Heart left ventricle (tissue), 13 donors: ENCODE measurements around the gene CNTNAP3.
"Not testable (repeated sequence)": the region's sequence is repeated elsewhere in the genome, so short reads cannot be mapped to it uniquely, and the experiment has no call there.

Experiments used
- CTCF ChIP-seq, 12 donors: fragments of 200-600 bp; sonication (generic) in 4 of 12; IDR thresholded peaks; one replicate each; pipeline versions ENCODE4 v1.5.0 to v1.8.0; 2018 to 2022; ENCODE audit warnings: antibody characterized with exemption in 12 of 12, mild to moderate bottlenecking in 5 of 12
- POLR2A ChIP-seq, 2 donors: fragments of 450-650 bp; IDR thresholded peaks; one replicate each; pipeline ENCODE4 v1.6.1; 2017; ENCODE audit warnings: antibody characterized with exemption in 2 of 2, mild to moderate bottlenecking in 2 of 2, moderate library complexity in 2 of 2
- donor health status: ischemic (EF 13 %, LVEDD 7.1; RV severe dilation, severe dysfunction).
- donor health status: DM: no; HTN: yes; CAD: no.
- donor health status: DM: no; HTN: no; CAD: no.
- donor health status: ischemic (EF 25% LVEDD 6.9; RV normal size, moderate dysfunction).
- donor health status: ischemic (EF 25% LVEDD 5.7; RV mildly dilated, moderate dysfunction).
- donor health status: ischemic (EF 35%, LVEDD 5.7; RV mildly dilated, moderate dysfunction).
- donor health status: nonischemic (EF 11% LVEDD 7.7; RV severe dilation, severe dysfunction).
- donor health status: DM: yes; HTN: yes; CAD: no.
- donor health status: PGD.
- donor health status: ischemic (EF 29% LVEDD 5.4; RV normal size, mild dysfunction).
- donor health status: nonischemic (EF 23%, LVEDD 6.1; RV moderate dilation, normal function).

DNA sequence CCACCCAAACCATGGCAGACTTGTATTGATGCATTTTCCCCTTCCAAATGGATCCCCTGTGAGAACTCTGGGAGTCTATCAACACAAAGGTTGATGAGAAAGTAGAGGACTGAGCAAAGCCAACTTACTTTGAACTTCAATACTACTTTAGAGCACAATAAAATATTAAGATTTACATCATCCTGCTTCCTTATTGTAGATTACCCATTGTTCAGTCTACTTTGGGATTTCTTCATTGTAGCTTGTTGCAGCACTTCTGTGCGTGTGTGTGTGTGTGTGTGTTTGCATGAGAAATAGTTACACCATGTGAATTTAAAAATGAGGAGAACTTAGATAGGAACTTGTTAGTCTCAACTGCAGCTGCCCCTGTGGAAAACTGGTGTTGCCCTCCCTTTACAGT lies 72.0 kb downstream of the CNTNAP3 start:
- not testable (repeated sequence) for TF ChIP-seq POLR2A, CTCF (IDR thresholded peaks at IDR 0.05)
